Pons (tissue), 1 donor: ENCODE data around the gene UNC50.
"Not testable (repeated sequence)": the region's sequence is repeated elsewhere in the genome, so short reads cannot be mapped to it uniquely, and the experiment has no call there.

Source experiments
- DNase-seq: peaks from one replicate; pipeline ENCODE4 v3.0.0-alpha.2; 2016; ENCODE audit warnings: low spot score

The UNC50 gene

GRCh38 chr2:98576666-98577312, 31.6 kb upstream of the UNC50 start:
- DNase-seq = no peak

- no peak for DNase-seq
Measured at GRCh38 chr2:98577313-98577712, 31.1 kb upstream of the UNC50 start.

GRCh38 chr2:98578231-98578630, 30.2 kb upstream of the UNC50 start:
- no peak for DNase-seq

GRCh38 chr2:98579926-98580325, 28.5 kb upstream of the UNC50 start:
- DNase-seq = no peak

GRCh38 chr2:98580656-98581284, 27.6 kb upstream of the UNC50 start:
- DNase-seq = no peak

DNA sequence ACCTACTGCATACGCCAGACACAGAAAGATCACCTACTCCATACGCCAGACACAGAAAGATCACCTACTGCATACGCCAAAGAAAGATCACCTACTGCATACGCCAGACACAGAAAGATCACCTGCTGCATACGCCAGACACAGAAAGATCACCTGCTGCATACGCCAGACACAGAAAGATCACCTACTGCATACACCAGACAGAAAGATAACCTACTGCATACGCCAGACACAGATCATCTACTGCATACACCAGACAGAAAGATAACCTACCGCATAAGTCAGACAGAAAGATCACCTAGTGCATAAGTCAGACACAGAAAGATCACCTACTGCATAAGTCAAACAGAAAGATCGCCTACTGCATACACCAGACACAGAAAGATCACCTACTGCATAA, 25.9 kb upstream of the UNC50 start:
- DNase-seq = no peak

- no peak for DNase-seq
Measured at GRCh38 chr2:98583276-98583675, 25.1 kb upstream of the UNC50 start.

DNA sequence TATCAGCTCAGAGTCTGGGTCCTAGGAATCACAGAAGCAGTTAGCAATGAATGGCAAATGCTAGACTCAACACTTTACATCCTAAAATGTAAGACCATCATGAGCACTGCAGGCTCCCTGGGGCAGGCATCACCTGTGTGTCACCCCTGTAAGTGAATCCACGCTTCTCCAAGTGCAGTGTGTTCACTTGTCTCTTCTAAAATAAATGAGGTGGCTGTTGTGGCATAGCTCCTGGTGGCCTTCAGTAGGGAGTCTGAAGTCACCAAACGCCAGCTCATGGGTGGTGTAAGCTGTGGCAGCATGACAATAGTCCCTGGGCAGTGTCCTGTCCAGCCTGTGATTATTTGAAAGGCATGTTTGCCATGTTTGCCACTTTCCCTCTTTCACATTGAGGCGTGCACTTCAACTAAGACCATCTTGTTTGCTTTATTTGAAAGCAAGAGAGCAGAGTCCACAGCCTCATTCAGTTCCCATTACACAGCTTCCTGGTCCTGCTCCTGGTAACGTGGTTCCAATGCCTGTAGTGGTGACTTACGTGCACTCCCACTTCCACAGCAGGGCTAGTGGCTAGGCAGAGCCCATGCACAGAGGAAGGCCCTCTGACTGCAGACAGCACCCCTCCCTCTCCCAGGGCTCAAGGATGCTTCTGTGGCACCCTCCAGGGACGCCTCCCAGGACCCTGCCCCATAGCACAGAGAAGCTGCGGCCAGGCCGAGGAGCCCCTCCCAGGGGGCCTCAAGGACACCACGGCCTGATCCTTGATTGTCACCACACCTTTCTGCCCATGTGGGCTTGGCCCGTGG, 24.4 kb upstream of the UNC50 start:
- DNase-seq = no peak

DNA sequence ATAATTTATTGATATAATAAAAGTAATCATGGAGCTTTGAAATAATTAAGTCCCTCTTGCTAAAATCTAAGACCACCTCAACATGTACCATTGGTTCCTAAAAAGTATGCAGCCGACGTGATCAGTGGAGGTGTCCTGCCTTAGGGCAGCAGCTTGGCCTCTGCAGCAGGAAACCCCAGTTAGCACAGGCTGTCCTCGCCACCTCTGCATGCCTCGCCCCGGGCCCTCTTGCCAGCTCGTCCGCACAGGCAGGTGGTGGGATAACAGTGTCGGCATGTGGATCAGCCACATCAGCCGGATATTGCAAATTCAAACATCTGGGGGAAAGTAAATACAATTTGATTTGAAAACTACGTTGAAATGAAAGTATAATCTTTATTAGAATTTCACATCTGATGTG, 23.0 kb upstream of the UNC50 start:
- DNase-seq = no peak

DNA sequence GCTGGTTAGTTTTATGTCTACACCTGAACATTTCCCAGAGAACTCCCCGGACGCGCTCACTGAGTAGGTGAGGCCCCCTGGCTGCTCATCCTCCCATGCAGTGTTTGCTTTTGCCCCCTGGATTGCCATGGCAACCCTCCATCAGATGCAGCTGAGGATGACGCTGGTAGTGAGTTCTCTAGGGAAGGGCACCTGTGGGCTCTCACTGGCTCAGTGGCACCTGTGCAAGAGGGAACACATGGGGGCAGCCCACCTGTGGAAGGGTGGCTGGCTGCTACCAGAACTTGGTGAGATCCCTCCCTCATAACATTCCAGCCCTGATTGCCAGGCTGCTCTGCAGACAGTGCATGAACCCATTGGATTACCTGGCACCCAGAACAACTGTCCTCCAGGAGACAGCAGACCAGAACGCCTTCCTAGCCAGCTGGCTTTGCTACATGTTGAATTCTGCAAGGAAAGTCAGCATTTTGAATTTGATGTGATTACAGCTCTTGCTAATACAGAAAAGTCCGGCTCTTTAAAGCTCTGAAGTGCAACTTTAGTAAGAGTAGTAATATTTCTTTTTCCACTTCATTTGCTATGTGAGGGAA, 21.7 kb upstream of the UNC50 start:
- no peak for DNase-seq

GRCh38 chr2:98588880-98589431, 19.4 kb upstream of the UNC50 start:
- no peak for DNase-seq

- DNase-seq = no peak
Measured at GRCh38 chr2:98589489-98589888, 18.9 kb upstream of the UNC50 start.

- no peak for DNase-seq
Measured at GRCh38 chr2:98592565-98592964, 15.8 kb upstream of the UNC50 start.

DNA sequence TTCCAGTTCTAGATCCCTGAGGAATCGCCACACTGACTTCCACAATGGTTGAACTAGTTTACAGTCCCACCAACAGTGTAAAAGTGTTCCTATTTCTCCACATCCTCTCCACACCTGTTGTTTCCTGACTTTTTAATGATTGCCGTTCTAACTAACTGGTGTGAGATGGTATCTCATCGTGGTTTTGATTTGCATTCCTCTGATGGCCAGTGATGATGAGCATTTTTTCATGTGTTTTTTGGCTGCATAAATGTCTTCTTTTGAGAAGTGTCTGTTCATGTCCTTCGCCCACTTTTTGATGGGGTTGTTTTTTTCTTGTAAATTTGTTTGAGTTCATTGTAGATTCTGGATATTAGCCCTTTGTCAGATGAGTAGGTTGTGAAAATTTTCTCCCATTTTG, 13.7 kb upstream of the UNC50 start:
- not testable (repeated sequence) for DNase-seq

DNA sequence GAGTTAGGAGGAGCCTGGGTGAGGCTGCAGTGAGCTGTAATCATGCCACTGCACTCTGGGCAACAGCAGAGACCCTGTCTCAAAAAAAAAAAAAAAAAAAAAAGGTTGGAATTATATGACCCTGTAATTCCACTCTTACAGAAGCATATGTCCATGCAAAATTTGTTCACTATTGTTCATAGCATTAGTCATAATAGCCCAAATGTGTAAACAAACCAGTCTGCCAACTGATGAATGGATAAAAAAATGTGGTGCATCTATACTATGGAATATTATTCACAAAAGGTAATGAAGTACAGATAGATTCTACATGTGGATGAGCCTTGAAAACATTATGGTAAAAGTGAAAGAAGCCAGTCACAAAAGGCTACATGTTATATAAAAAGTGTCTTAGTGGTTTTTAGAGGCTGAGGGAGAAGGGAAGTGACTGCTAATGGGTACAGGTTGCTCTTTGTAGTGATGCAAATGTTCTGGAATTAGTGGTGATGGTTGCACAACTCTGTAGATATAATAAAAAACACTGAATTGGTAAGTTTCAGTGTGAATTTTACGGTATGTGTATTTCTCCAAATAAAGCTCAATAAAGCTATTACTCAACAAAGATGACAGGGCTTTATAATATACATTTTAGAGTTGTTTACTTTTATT, 9.5 kb upstream of the UNC50 start:
- DNase-seq = no peak

DNA sequence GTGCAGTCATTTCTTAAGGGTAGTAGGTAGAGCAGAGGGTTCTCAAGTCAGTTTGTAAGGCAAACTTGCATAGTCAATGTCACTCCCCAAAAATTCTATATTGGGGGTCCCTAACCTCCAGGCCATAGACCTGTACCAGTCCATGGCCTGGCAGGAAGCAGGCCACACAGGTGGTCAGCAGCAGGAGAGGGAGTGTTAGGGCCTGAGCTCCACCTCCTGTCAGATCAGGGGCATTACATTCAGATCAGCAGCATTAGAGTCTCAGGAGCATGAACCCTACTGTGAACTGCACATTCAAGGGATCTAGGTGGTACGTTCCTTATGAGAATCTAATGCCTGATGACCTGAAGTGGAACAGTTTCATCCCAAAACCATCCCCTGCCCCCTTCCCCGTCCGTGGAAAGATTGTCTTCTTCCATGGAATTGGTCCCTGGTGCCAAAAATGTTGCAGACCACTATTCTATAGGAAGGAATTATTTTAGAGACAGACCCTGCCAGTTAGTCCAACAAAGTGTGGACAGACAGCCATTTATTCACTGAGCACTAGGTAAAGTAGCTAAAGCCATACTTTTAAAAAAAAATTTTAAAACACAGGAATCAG, 6.8 kb upstream of the UNC50 start:
- no peak for DNase-seq

GRCh38 chr2:98604547-98604946, 3.8 kb upstream of the UNC50 start:
- DNase-seq = no peak

- no peak for DNase-seq
Measured at GRCh38 chr2:98605076-98605475, 3.3 kb upstream of the UNC50 start.

- DNase-seq = no peak
Measured at GRCh38 chr2:98606431-98606830, 2.0 kb upstream of the UNC50 start.

DNA sequence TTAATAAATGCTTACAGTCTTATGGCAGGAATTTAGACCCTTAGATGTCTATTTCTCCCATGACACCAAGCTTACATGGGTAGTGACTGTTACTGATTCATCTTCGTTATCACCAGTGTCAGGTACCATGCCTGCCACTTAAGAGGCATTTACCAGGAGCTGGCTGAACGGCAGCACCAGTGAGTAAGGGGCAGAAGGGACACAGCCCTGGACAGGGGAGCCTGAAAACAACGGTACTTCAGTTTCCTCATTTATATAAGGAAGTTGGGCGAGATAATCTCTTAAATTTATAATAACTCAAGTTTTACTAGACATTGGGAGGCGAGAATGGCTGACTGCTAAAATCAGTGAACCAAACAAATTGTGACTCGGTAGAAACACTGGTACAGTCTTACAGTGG, 1.3 kb upstream of the UNC50 start:
- DNase-seq = no peak

DNA sequence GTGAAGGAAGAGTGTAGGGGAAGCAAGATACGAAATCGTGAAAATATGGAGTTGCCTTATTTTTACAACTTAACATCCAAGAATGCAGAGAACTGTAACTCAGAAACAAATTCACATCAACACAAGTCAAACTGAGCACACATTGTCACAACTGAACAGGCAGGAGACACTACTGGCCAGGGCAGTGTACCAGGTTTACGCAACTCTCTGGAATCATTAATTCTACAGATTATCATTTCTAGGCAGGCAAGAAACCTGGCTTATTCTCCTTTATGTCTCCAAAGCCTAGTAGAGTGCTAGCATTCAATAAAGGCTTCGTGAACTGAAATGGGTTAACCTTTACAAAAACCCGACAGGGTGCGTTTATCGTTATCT, 661 bp upstream of the UNC50 start:
- peak; percentile 24 for DNase-seq
